Loucy (cell line): ENCODE data around the gene IRAK1.

Source experiments
- H2AFZ ChIP-seq: fragments of 200-600 bp; sonication (generic); 2 replicates; pipeline ENCODE4 v1.6.0; 2016; ENCODE audit warnings: antibody characterized with exemption, mild to moderate bottlenecking, low read length, moderate library complexity
- H3F3A ChIP-seq: fragments of 200-600 bp; 2 replicates; pipeline ENCODE4 v1.6.0; 2016; ENCODE audit warnings: antibody characterized with exemption, low read depth, mild to moderate bottlenecking
- H3K27me3 ChIP-seq: fragments of 200-600 bp; sonication (generic); 2 replicates; pipeline ENCODE4 v1.6.1; 2014; ENCODE audit warnings: low read length, mild to moderate bottlenecking; ENCODE audit not compliant: insufficient read depth, poor library complexity, severe bottlenecking
- H3K36me3 ChIP-seq: fragments of 200-600 bp; sonication (generic); 2 replicates; pipeline ENCODE4 v1.6.1; 2016; ENCODE audit warnings: low read length; ENCODE audit not compliant: insufficient read depth
- H3K4me1 ChIP-seq: fragments of 200-600 bp; sonication (generic); 2 replicates; pipeline ENCODE4 v1.5.1; 2014; ENCODE audit warnings: low read length, mild to moderate bottlenecking; ENCODE audit not compliant: insufficient read depth, poor library complexity, severe bottlenecking
- H3K4me2 ChIP-seq: fragments of 200-600 bp; sonication (generic); 2 replicates; pipeline ENCODE4 v1.6.0; 2014; ENCODE audit warnings: antibody characterized with exemption, low read length, low read depth, mild to moderate bottlenecking; ENCODE audit not compliant: poor library complexity, severe bottlenecking
- H3K4me3 ChIP-seq: fragments of 200-600 bp; sonication (generic); 2 replicates; pipeline ENCODE4 v1.5.1; 2014; ENCODE audit warnings: low read length, mild to moderate bottlenecking, mixed read lengths; ENCODE audit not compliant: poor library complexity, severe bottlenecking
- H3K79me2 ChIP-seq: fragments of 200-600 bp; sonication (generic); 2 replicates; pipeline ENCODE4 v1.6.1; 2014; ENCODE audit warnings: low read length; ENCODE audit not compliant: insufficient read depth
- H3K9ac ChIP-seq: fragments of 200-600 bp; sonication (generic); 2 replicates; pipeline ENCODE4 v1.6.0; 2014; ENCODE audit warnings: mild to moderate bottlenecking, low read depth, low read length, moderate library complexity; ENCODE audit not compliant: poor library complexity, severe bottlenecking
- H3K9me2 ChIP-seq: fragments of 200-600 bp; sonication (generic); replicated peaks from 2 replicates; pipeline ENCODE4 v1.6.1; 2016; ENCODE audit warnings: low read depth, low read length, mixed read lengths
- H3K9me3 ChIP-seq: fragments of 200-600 bp; sonication (generic); 2 replicates; pipeline ENCODE4 v1.6.1; 2014; ENCODE audit warnings: mild to moderate bottlenecking, antibody characterized with exemption, low read length, low read depth; ENCODE audit not compliant: insufficient read depth
- H4K20me1 ChIP-seq: fragments of 200-600 bp; sonication (generic); 2 replicates; pipeline ENCODE4 v1.6.0; 2014; ENCODE audit warnings: antibody characterized with exemption, low read length, mild to moderate bottlenecking; ENCODE audit not compliant: insufficient read depth, poor library complexity, severe bottlenecking
- CTCF ChIP-seq: fragments of 200-600 bp; sonication (generic); conservative IDR thresholded peaks from 2 replicates; pipeline ENCODE4 v1.5.1; 2014; ENCODE audit warnings: mild to moderate bottlenecking, antibody characterized with exemption, low read length
- EZH2phosphoT487 ChIP-seq: fragments of 200-600 bp; IDR thresholded peaks from 2 replicates; pipeline ENCODE4 v1.6.1; 2018; ENCODE audit warnings: antibody characterized with exemption, mild to moderate bottlenecking, moderate library complexity, borderline replicate concordance

Gene IRAK1

GRCh38 chrX:153972368-153973126 lies 47.2 kb downstream of the IRAK1 start, which contains the start of gene TMEM187:
Gene TMEM187, plus strand, starts transcription at chrX:153972754. Its CDS starts 9,309 bp downstream, at chrX:153982063.
- H3K4me2 ChIP-seq, result peak within 1 kb of the TSS; percentile 98
- peak within 1 kb of the TSS; percentile 97 for H3K4me3 ChIP-seq
- peaks cover 21% of the 10 kb centered on the region for H3K4me1 ChIP-seq
- no peak for TF ChIP-seq CTCF
- no peak for TF ChIP-seq EZH2phosphoT487
- peaks cover 27% of the 10 kb centered on the region for H4K20me1 ChIP-seq
- H3K79me2 ChIP-seq, result peaks cover 62% of the 10 kb centered on the region
- peaks cover 10% of the 10 kb centered on the region; the same call in 1 of the 2 replicates for H3F3A ChIP-seq
- H2AFZ ChIP-seq, result no peak within 1 kb of the TSS
- H3K36me3 ChIP-seq, result no peaks in the 10 kb centered on the region; the same call in 1 of the 2 replicates
- peak within 1 kb of the TSS; percentile 100 for H3K9ac ChIP-seq
- H3K9me3 ChIP-seq, result no peaks in the 10 kb centered on the region
- H3K27me3 ChIP-seq, result peaks cover 6% of the 10 kb centered on the region
- no peaks in the 10 kb centered on the region for H3K9me2 ChIP-seq

GRCh38 chrX:153971450-153972367 lies 48.0 kb downstream of the IRAK1 start, which contains the start of gene HCFC1:
Gene HCFC1, minus strand, starts transcription at chrX:153971818. Its CDS starts 978 bp downstream, at chrX:153970840.
- H3K4me1 ChIP-seq, result peaks cover 21% of the 10 kb centered on the region
- H3K9ac ChIP-seq, result peak within 1 kb of the TSS; percentile 100
- H3K36me3 ChIP-seq, result no peaks in the 10 kb centered on the region; the same call in 1 of the 2 replicates
- H3K79me2 ChIP-seq, result peaks cover 70% of the 10 kb centered on the region
- H2AFZ ChIP-seq, result 0 out of 2 replicates have a peak within 1 kb of the TSS, but pooled peaks have one; percentile 12
- H3F3A ChIP-seq, result peaks cover 10% of the 10 kb centered on the region; the same call in 1 of the 2 replicates
- no peak for TF ChIP-seq CTCF
- TF ChIP-seq EZH2phosphoT487, result no peak
- no peaks in the 10 kb centered on the region for H3K9me3 ChIP-seq
- H3K4me2 ChIP-seq, result peak within 1 kb of the TSS; percentile 38
- H3K27me3 ChIP-seq, result peaks cover 6% of the 10 kb centered on the region
- no peaks in the 10 kb centered on the region for H3K9me2 ChIP-seq
- peaks cover 35% of the 10 kb centered on the region for H4K20me1 ChIP-seq
- peak within 1 kb of the TSS; percentile 97 for H3K4me3 ChIP-seq

- Histone ChIP-seq H4K20me1 (peaks cover 41% of the 10 kb centered on the region), H3F3A (peaks cover 10% of the 10 kb centered on the region; the same call in 1 of the 2 replicates), H3K27me3 (peaks cover 6% of the 10 kb centered on the region), H3K9ac (peak overlapping the region; percentile 100), H3K4me1 (peaks cover 26% of the 10 kb centered on the region), H3K79me2 (peaks cover 76% of the 10 kb centered on the region), H3K9me3 (no peaks in the 10 kb centered on the region), H3K9me2 (no peaks in the 10 kb centered on the region), H3K36me3 (no peaks in the 10 kb centered on the region; the same call in 1 of the 2 replicates), H3K4me2 (peak overlapping the region; percentile 38), H3K4me3 (peak overlapping the region; percentile 96), H2AFZ (0 out of 2 replicates have a peak overlapping the region, but pooled peaks have one; percentile 12)
- no peak for TF ChIP-seq CTCF
- TF ChIP-seq EZH2phosphoT487, result no peak
These were observed 48.6 kb downstream of the IRAK1 start for GRCh38 chrX:153971124-153971449.
